Uterus (tissue), 2 donors: ENCODE measurements around the gene IKZF4.

Experiments
- CTCF ChIP-seq, 4 experiments: fragments of 200-600 bp in 2 of 4; fragments of 450-650 bp in 2 of 4; sonication (generic) in 2 of 4; IDR thresholded peaks; one replicate each; pipeline ENCODE4 v1.5.1; 2016 to 2019; ENCODE audit warnings: antibody characterized with exemption in 4 of 4, mild to moderate bottlenecking in 2 of 4, moderate library complexity in 1 of 4
- POLR2A ChIP-seq, 2 donors: fragments of 450-650 bp; IDR thresholded peaks; one replicate each; pipeline ENCODE4 v1.6.1; 2016; ENCODE audit warnings: antibody characterized with exemption in 2 of 2, mild to moderate bottlenecking in 1 of 2, moderate library complexity in 1 of 2

DNA sequence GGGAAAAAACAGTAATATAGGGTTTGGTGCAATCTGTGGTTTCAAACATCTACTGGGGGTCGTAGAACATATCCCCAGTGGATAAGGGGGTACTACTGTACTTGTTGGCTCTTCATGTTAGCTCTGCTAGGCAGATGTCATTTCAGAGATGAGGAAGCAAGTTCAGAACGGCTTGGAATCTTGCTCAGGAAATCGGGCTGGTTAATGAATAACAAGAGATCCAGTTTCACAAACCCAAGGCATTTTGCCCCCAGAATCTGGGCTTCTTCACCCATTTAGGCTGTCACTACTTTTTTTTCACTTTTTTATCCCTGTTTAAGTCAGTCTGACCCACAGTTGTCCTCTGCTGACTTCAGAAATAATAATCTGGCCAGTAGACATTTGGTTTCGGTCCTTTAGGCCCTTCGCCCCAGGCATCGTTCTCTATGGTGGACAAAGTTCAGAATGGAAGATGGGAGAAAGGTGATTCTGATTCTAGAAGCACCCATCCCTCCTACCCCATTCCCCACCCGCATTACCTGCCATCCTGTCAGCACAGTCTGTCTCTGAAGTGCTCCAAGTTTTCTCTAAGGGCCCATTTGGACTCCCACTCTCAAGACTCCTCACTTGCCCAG is 19.2 kb upstream of the IKZF4 start:
- TF ChIP-seq CTCF (IDR thresholded peaks at IDR 0.05) = no peak
- no peak for TF ChIP-seq POLR2A (IDR thresholded peaks at IDR 0.05)
